Fibroblast of skin of back (primary cell): ENCODE results near the gene MSANTD1.
A peak's percentile ranks its signal among the peaks of the same experiment; 100 is the strongest.

Experiments
- DNase-seq: peaks from one replicate; pipeline ENCODE4 v3.0.0-alpha.2; 2013

MSANTD1 gene

GRCh38 chr4:3249711-3250437 lies 915 bp downstream of the MSANTD1 start:
- DNase-seq: no peak

GRCh38 chr4:3250438-3250955 lies 1.5 kb downstream of the MSANTD1 start:
- no peak for DNase-seq

- peak; percentile 36 for DNase-seq
Measured at GRCh38 chr4:3250956-3251690, 2.2 kb downstream of the MSANTD1 start.

DNA sequence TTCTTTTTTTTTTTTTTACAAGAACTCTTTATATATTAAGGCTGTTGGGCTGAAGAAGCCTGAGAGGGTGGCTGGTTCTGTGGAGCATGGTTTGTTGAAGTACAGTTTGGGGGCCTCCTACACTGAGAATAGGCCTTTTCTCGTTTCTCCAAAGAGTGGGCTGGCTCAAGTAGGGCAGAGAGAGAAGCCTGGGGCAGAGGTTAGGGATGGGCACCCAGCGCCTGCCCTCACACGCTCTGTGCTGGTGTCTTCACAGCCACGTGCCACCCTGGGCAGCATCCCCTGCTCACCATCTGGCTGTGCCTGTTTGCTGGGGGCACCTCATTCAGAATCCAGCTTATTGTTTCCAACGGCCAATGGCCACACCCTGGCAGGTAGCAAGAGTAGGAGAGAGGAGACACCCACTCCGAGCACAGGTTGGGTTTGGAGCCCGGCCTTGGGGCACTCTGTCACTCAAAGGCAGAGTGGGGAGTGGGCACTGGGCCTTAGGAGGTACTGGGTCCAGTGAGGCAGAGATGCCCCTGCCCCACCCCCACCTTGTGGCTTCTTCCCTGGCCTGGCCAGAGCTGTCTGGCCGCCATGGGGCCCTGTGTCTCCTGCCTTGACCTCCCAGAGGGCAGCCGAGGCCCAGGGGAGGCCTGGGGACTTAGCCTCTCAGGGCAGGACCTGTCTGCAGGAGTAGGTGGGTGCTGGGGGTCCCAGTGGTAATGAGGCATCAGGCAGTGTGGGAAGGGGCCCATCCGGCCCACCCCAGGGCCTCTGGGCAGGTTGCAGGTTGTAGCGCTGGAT lies 2.9 kb downstream of the MSANTD1 start:
- no peak for DNase-seq

GRCh38 chr4:3252480-3252828 lies 3.5 kb downstream of the MSANTD1 start:
- no peak for DNase-seq

GRCh38 chr4:3252831-3253641 lies 4.1 kb downstream of the MSANTD1 start:
- no peak for DNase-seq

- DNase-seq: no peak
Measured at GRCh38 chr4:3253808-3254207, 4.8 kb downstream of the MSANTD1 start.

GRCh38 chr4:3254302-3255131 lies 5.6 kb downstream of the MSANTD1 start:
- no peak for DNase-seq

DNA sequence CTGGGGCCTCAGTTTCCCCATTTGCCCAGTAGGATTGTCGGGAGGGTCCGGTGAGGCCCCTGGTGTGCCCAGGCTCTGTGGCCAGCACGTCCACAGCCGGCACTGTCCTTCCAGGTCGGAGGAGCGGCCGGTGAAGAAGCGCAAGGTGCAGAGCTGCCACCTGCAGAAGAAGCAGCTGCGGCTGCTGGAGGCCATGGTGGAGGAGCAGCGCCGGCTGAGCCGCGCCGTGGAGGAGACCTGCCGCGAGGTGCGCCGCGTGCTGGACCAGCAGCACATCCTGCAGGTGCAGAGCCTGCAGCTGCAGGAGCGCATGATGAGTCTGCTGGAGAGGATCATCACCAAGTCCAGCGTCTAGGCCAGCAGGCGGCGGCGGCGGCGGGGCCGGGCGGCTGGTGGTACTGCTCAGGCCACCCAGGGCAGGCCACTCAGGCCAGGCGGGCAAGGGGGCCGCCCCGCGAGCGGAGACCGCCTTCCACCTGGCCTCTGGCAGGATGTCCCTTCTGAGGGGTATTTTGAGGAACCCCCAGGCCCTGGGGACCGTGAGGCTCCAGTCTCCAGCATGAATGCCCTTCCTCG lies 6.7 kb downstream of the MSANTD1 start:
- no peak for DNase-seq

DNA sequence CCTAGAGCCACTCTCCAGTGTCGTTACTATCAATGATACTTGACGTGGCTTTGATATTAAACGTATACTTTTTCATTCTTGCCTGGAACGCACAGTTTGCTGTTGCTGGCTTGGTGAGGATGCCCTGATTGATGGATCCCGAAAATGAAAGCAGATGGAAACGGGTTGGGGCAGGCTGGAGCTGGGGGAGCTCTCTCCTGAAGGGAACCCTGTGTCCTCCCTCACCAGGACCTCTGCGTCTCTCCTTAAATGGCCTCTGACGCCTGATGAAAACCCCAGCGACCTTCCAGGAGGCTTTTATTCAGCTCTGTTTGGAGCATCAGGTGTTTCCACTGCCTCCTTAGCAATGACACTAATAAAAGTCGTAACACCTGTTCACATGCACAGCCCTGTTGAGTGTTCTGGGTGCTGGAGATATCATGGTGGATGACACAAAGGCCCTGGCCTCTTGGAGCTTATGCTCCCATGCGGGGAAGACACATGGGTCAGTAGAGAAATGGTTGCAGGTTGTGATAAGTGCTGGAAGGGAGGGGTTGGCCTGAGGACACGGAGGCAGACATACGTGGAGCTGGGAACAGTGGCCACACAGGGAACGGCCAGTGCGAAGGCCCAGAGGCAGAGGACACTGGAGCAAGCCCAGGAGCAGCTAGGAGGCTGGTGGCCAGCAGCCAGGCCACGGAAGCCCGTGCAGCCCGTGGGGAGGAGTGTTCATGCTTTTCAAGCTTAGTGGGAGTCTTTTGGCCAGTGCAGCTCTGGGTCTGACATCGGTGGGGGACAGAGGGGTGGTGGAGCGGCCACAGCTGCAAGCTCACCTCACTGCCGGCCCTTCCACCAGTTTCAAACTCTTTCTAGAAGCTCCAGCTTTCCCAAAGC lies 7.5 kb downstream of the MSANTD1 start:
- no peak for DNase-seq

DNA sequence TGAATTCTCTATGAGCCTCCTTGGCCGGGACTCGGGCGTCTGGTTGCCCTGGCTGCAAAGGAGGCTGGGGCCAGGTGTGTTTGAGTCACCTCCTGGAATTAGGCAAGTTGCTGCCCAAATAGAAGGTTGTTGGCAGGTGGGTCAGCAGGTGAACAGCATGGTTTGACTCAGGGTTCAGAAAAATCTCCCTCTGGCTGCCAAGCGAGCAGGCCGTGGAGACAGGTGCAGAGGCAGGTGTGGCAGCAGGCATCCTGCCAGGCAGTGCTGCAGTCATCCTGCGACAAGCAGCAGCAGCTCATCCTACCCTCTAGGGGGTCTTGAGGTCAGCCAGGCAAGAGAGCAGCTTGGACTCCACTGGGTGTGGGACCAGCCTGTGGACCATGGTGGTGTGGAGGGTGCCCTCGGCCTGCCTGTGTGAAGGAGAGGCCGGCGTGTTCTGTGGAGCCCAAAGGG lies 8.2 kb downstream of the MSANTD1 start:
- no peak for DNase-seq

- DNase-seq: peak; percentile 23
Measured at GRCh38 chr4:3257556-3258482, 8.9 kb downstream of the MSANTD1 start.

GRCh38 chr4:3261411-3262207 lies 12.7 kb downstream of the MSANTD1 start:
- DNase-seq: no peak

DNA sequence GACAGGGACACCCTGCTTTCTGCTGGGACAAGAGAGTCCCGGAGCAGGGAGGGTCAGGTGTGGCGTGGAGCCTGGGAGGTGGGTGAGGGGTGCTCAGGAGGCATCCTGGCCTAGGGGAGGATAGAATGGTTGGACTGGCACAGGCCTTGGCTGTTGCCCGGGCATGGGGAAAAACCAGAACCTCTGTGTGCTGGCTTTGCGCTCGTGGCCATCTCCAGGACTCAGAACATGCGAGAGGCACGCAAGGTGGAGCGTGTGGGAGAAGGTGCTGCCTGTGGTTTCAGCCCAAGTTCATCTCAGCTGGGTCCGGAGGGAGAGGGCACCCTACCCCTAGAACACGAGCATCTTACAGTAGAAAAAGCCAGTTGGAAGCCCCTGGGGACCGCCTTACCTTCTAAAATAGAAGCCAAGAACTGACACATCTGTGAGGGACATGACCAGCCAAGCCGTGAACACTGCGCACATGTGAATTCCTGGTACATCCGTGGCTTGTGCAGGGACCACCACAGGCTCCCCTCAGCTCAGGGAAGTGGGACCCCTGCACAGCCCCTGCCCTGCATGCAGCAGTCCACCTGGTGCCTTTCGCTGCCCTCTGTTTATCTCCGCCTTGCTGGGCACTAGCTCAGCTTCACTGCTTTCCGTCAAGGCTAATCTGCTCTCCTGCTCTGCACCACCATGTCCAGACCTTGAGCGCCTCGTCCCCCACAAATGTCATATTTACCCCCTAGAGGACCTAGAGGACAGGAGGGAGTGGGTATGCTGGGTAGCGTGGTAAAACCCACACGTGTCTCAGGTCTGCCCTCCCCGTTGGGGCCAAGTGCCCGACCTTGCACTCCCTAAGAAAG lies 13.5 kb downstream of the MSANTD1 start:
- no peak for DNase-seq

- DNase-seq: no peak
Measured at GRCh38 chr4:3263053-3263875, 14.3 kb downstream of the MSANTD1 start.

- no peak for DNase-seq
Measured at GRCh38 chr4:3263876-3264193, 14.9 kb downstream of the MSANTD1 start.
